ENCODE data around the gene PLA2G3.

Gene PLA2G3

DNA sequence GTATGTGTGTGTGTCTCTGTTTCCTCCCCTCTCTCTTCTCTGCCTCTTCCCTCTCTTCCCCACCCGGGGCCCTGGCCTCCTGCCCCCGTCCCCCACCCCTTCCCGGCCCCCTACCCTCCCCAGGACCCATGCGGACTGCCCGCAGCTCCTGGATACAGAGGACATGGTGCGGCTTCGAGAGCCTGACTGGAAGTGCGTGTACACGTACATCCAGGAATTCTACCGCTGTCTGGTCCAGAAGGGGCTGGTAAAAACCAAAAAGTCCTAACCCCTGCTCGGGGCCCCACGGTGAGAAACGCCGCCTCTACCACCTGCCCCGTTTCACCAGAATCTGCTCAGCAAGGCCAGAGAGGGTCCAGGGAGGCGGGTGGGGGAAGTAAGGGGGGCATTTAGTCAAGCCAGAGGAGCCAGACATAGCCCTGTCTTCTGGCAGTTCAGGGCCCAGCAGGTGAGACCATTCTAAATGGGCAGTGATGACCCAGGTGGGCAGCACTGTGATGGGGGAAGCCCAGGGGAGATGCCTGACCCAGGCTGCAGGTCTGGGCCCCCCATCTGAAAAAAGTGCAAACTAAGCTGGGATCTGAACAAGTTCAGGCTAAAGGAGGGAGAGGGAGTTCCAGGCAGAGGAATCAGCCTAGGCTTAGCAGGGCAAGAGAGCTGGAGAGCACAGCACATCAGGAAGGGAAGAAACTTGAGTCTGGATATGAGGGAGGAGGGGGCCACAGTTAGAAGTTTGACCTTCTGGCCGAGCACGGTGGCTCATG, 39.4 kb downstream of the PLA2G3 start:
- Histone ChIP-seq H3K4me2 (ENCODE audit: low read length) (no peak overlapping the region), H3K79me2 (ENCODE audit: low read length) (no peaks in the 10 kb centered on the region), H3K9me3 (ENCODE audit: insufficient read depth, low read length) (no peaks in the 10 kb centered on the region), H3K9ac (ENCODE audit: low read length) (no peak overlapping the region), H3K27me3 (ENCODE audit: low read depth, low read length) (no peaks in the 10 kb centered on the region), H3K36me3 (replicated peaks; ENCODE audit: low read depth, low read length) (peaks cover 3% of the 10 kb centered on the region), H4K20me1 (ENCODE audit: insufficient read depth, low read length) (no peaks in the 10 kb centered on the region), H2AFZ (ENCODE audit: low read depth, low read length) (no peak overlapping the region), H3K27ac (ENCODE audit: low read length) (no peak overlapping the region), H3K4me3 (ENCODE audit: low read length) (no peak overlapping the region), H3K4me1 (ENCODE audit: low read length) (no peaks in the 10 kb centered on the region)
- TF ChIP-seq, protein P1, sequence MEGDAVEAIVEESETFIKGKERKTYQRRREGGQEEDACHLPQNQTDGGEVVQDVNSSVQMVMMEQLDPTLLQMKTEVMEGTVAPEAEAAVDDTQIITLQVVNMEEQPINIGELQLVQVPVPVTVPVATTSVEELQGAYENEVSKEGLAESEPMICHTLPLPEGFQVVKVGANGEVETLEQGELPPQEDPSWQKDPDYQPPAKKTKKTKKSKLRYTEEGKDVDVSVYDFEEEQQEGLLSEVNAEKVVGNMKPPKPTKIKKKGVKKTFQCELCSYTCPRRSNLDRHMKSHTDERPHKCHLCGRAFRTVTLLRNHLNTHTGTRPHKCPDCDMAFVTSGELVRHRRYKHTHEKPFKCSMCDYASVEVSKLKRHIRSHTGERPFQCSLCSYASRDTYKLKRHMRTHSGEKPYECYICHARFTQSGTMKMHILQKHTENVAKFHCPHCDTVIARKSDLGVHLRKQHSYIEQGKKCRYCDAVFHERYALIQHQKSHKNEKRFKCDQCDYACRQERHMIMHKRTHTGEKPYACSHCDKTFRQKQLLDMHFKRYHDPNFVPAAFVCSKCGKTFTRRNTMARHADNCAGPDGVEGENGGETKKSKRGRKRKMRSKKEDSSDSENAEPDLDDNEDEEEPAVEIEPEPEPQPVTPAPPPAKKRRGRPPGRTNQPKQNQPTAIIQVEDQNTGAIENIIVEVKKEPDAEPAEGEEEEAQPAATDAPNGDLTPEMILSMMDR (IDR thresholded peaks at IDR 0.05; ENCODE audit: low read depth, low read length): no peak
- TF ChIP-seq EZH2phosphoT487 (IDR thresholded peaks at IDR 0.05; ENCODE audit: low read depth): no peak

GRCh38 chr22:31099841-31100761, 40.2 kb downstream of the PLA2G3 start:
- H3K4me1 ChIP-seq (ENCODE audit: low read length): no peaks in the 10 kb centered on the region
- H3K9ac ChIP-seq (ENCODE audit: low read length): no peak overlapping the region
- H3K9me3 ChIP-seq (ENCODE audit: insufficient read depth, low read length): no peaks in the 10 kb centered on the region
- H4K20me1 ChIP-seq (ENCODE audit: insufficient read depth, low read length): no peaks in the 10 kb centered on the region
- H2AFZ ChIP-seq (ENCODE audit: low read depth, low read length): no peak overlapping the region
- H3K4me3 ChIP-seq (ENCODE audit: low read length): no peak overlapping the region
- no peaks in the 10 kb centered on the region for H3K79me2 ChIP-seq (ENCODE audit: low read length)
- no peak for TF ChIP-seq EZH2phosphoT487 (IDR thresholded peaks at IDR 0.05; ENCODE audit: low read depth)
- TF ChIP-seq, protein P1 (IDR thresholded peaks at IDR 0.05; ENCODE audit: low read depth, low read length): no peak
- no peak overlapping the region for H3K27ac ChIP-seq (ENCODE audit: low read length)
- H3K4me2 ChIP-seq (ENCODE audit: low read length): no peak overlapping the region
- H3K36me3 ChIP-seq (replicated peaks; ENCODE audit: low read depth, low read length): peaks cover 3% of the 10 kb centered on the region
- H3K27me3 ChIP-seq (ENCODE audit: low read depth, low read length): no peaks in the 10 kb centered on the region

- no peak overlapping the region for H3K4me3 ChIP-seq (ENCODE audit: low read length)
- H3K27me3 ChIP-seq (ENCODE audit: low read depth, low read length): no peaks in the 10 kb centered on the region
- TF ChIP-seq, protein P1 (IDR thresholded peaks at IDR 0.05; ENCODE audit: low read depth, low read length): no peak
- no peak for TF ChIP-seq EZH2phosphoT487 (IDR thresholded peaks at IDR 0.05; ENCODE audit: low read depth)
- H3K9me3 ChIP-seq (ENCODE audit: insufficient read depth, low read length): no peaks in the 10 kb centered on the region
- H4K20me1 ChIP-seq (ENCODE audit: insufficient read depth, low read length): no peaks in the 10 kb centered on the region
- no peaks in the 10 kb centered on the region for H3K79me2 ChIP-seq (ENCODE audit: low read length)
- no peak overlapping the region for H3K9ac ChIP-seq (ENCODE audit: low read length)
- no peaks in the 10 kb centered on the region for H3K4me1 ChIP-seq (ENCODE audit: low read length)
- H2AFZ ChIP-seq (ENCODE audit: low read depth, low read length): no peak overlapping the region
- no peak overlapping the region for H3K27ac ChIP-seq (ENCODE audit: low read length)
- H3K36me3 ChIP-seq (replicated peaks; ENCODE audit: low read depth, low read length): peaks cover 3% of the 10 kb centered on the region
- no peak overlapping the region for H3K4me2 ChIP-seq (ENCODE audit: low read length)
Measured at GRCh38 chr22:31099386-31099785, 40.9 kb downstream of the PLA2G3 start.

DNA sequence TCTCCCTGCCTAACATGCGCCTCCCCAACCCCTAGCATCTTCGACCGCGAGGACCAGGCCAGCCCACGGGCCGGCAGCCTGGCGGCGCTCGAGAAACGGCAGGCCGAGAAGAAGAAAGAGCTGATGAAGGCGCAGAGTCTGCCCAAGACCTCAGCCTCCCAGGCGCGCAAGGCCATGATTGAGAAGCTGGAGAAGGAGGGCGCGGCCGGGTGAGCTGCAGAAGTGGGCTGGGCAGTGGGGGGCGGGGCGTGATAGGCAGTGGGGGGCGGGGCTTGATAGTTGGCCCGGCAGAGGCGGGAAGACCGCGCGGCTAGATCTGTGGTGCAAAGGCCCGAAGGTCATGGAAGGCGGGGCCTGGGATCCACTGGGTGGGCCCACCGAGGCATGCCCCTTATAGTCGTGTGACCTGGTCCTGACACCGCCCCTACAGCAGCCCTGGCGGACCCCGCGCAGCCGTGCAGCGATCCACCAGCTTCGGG, 41.6 kb downstream of the PLA2G3 start:
- H3K4me2 ChIP-seq (ENCODE audit: low read length): no peak overlapping the region
- H4K20me1 ChIP-seq (ENCODE audit: insufficient read depth, low read length): no peaks in the 10 kb centered on the region
- H3K27ac ChIP-seq (ENCODE audit: low read length): no peak overlapping the region
- TF ChIP-seq, protein P1 (IDR thresholded peaks at IDR 0.05; ENCODE audit: low read depth, low read length): no peak
- no peak for TF ChIP-seq EZH2phosphoT487 (IDR thresholded peaks at IDR 0.05; ENCODE audit: low read depth)
- H3K9ac ChIP-seq (ENCODE audit: low read length): no peak overlapping the region
- H3K36me3 ChIP-seq (replicated peaks; ENCODE audit: low read depth, low read length): peaks cover 3% of the 10 kb centered on the region
- H3K4me1 ChIP-seq (ENCODE audit: low read length): no peaks in the 10 kb centered on the region
- no peak overlapping the region for H2AFZ ChIP-seq (ENCODE audit: low read depth, low read length)
- no peak overlapping the region for H3K4me3 ChIP-seq (ENCODE audit: low read length)
- no peaks in the 10 kb centered on the region for H3K79me2 ChIP-seq (ENCODE audit: low read length)
- no peaks in the 10 kb centered on the region for H3K27me3 ChIP-seq (ENCODE audit: low read depth, low read length)
- no peaks in the 10 kb centered on the region for H3K9me3 ChIP-seq (ENCODE audit: insufficient read depth, low read length)

Data from OCI-LY3 (cell line).